ENCODE data around the gene SPEF1. TPM values are rescaled to one million over a fixed set of nuclear protein-coding genes. Genes with fewer than 3 reads are reported as not detected.

Gene SPEF1
- total RNA-seq, 1 donor from 2014 or later: 0.46 TPM

DNA sequence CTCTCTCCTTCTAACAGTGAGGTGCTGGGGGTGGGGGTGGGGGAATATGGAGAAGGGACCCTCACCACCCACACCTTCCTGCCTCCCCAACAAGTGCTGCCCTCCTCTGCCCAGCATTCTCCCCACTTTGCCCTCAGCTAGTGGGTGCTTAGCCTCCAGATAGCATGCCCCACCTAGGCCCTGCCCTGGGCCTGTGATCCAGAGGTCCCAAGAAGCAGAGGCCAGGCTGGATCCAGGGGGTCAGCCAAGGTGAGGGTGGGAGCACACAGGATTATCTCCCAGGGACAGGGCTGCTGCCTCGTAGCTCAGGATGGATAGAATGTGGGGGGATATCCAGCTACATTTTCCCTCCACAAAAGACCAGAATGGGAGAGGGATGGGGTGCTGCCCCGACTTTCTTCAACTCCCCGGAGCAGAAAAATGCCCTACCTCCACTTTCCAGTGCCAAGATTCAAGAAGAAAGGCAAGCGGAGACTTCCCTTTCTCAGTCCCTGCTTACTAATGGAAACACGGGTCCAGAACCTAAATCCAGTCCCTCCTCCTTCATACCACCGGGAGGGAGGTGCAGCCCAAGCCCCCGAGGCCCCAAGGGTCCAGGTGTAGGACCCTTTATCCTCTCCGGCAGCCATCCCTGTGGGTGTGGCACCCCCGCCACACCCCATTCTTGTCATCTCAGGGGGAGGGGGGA lies 14.7 kb downstream of the SPEF1 start:
- H3K4me3 ChIP-seq: peak overlapping the region; percentile 69
- no peaks in the 10 kb centered on the region for H3K27me3 ChIP-seq
- peaks cover 19% of the 10 kb centered on the region for H3K4me1 ChIP-seq
- H3K36me3 ChIP-seq: peaks cover 2% of the 10 kb centered on the region
- TF ChIP-seq, protein P1, sequence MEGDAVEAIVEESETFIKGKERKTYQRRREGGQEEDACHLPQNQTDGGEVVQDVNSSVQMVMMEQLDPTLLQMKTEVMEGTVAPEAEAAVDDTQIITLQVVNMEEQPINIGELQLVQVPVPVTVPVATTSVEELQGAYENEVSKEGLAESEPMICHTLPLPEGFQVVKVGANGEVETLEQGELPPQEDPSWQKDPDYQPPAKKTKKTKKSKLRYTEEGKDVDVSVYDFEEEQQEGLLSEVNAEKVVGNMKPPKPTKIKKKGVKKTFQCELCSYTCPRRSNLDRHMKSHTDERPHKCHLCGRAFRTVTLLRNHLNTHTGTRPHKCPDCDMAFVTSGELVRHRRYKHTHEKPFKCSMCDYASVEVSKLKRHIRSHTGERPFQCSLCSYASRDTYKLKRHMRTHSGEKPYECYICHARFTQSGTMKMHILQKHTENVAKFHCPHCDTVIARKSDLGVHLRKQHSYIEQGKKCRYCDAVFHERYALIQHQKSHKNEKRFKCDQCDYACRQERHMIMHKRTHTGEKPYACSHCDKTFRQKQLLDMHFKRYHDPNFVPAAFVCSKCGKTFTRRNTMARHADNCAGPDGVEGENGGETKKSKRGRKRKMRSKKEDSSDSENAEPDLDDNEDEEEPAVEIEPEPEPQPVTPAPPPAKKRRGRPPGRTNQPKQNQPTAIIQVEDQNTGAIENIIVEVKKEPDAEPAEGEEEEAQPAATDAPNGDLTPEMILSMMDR (IDR thresholded peaks at IDR 0.05): no peak
- intact Hi-C loops (cut with DNase I): no loop called here
- no peak for ATAC-seq
- H3K27ac ChIP-seq: no peak overlapping the region
- no peaks in the 10 kb centered on the region for H3K9me3 ChIP-seq
- no peak for DNase-seq

DNA sequence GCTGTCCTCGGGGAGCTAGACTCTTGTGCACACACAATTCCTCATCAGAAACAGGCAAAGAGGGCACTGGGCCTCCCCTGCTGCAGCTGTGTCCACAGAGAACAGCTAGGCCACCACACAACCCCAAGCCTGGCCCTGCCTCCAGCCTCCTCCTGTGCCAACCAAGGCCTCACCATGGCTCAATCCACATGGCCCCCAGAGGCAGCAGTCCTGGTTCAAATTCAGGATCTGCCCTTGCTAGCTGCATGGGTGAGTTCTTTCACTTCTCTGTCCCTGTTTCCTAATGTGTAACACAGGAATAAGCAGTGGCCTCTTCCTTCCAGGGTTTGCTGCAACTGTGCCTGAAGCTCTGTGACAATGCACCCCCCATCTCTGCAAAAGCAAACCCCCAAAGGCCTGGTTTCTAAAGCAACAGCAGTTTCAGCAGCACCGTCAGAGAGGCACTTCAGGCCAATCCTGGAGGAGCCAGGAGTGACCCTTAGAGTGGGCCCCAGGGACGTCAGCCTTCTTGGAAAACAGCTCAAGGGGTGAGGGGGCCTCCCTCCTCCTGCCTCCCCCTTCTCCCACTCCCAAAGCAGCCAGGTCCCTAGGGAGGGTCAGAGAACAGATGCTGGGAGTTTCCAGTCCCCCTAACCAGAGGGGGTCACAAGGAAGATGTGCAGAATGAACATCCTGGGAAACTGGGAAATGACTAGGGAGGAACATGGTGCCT lies 15.9 kb downstream of the SPEF1 start:
- H3K27ac ChIP-seq: no peak overlapping the region
- ATAC-seq: no peak

DNA sequence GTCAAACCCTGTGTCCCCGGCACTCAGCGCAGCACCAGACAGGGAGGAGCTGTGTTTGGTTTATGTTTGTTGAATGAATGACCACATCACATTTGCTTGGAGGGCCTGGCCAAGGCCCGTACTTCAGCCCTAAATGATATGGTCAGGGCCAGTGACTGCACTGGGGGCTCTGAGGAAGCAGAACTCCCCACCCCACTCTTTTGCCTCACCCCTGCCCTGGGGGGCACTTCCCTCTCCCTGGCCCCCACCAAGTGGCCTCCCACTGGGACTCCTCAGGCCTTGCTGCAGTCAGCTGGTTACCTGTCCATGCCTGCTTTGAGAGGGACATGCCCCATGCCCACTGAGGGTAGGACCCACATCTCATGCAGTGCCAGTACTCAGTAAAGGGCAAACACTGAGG lies 16.6 kb downstream of the SPEF1 start:
- intact Hi-C loops (cut with DNase I): no loop called here

More for the DNA sequence above, 15.9 kb downstream of the SPEF1 start:
- DNase-seq: no peak
- no peaks in the 10 kb centered on the region for H3K9me3 ChIP-seq
- no peak overlapping the region for H3K4me3 ChIP-seq
- peaks cover 4% of the 10 kb centered on the region for H3K36me3 ChIP-seq
- H3K4me1 ChIP-seq: peaks cover 19% of the 10 kb centered on the region
- H3K27me3 ChIP-seq: no peaks in the 10 kb centered on the region
- TF ChIP-seq, protein P1 (IDR thresholded peaks at IDR 0.05): no peak
- intact Hi-C loops (cut with DNase I): no loop called here

DNA sequence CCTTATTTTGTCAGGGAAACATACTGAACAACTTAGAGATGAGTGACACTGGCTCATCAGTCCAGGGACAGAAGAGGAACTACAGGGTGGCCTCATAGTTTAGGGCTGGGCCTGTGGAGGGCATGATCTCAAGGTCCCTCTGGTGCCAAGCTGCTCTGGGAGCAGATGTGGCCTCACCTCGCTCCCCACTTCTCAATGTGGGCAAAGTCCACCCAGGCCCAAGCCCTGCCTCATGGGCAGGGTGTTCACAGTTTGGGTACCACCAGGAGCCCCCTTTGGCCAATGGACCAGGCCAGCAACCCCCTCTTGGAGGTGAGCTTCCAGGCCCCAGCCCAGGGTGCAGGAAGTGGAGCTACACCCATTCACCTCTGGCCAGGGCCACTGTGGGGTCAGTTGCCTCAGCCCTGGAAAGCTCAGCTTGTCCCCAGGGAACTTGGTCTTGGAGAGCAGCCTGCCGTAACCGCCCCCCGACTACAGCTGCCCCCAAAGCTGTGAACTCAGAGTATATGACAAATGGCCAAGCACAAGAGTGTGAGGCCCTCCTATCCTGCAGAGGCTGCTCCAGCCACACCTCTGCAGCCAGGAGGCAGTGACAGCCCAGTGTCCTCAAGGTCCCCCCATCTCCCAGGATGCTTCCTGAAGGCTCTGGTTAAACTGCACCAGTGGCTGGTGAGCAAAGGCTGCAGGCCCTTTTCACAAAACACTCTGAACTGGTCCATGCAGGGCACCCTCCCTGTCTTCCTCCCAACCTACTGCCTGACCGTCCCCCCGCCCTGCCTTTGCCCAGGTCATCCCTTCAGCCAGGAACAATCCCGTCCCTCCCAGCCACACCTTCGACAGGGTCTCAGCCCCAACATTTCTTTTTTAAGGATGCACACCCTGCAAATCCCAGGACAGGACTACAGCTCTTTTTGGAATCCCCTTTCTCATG lies 17.3 kb downstream of the SPEF1 start:
- ATAC-seq (peak; percentile 22), DNase-seq (no peak)
- TF ChIP-seq, protein P1 (IDR thresholded peaks at IDR 0.05): no peak
- H3K9me3 ChIP-seq: no peaks in the 10 kb centered on the region
- H3K4me1 ChIP-seq: peaks cover 18% of the 10 kb centered on the region
- intact Hi-C loops (cut with DNase I): no loop called here
- H3K4me3 ChIP-seq: no peak overlapping the region
- H3K36me3 ChIP-seq: peaks cover 4% of the 10 kb centered on the region
- no peaks in the 10 kb centered on the region for H3K27me3 ChIP-seq
- H3K27ac ChIP-seq: no peak overlapping the region

More for the DNA sequence above, 16.6 kb downstream of the SPEF1 start:
- TF ChIP-seq, protein P1 (IDR thresholded peaks at IDR 0.05): no peak
- Histone ChIP-seq H3K4me1 (peaks cover 19% of the 10 kb centered on the region), H3K27ac (no peak overlapping the region), H3K36me3 (peaks cover 4% of the 10 kb centered on the region), H3K4me3 (no peak overlapping the region), H3K9me3 (no peaks in the 10 kb centered on the region), H3K27me3 (no peaks in the 10 kb centered on the region)
- ATAC-seq (no peak), DNase-seq (no peak)

DNA sequence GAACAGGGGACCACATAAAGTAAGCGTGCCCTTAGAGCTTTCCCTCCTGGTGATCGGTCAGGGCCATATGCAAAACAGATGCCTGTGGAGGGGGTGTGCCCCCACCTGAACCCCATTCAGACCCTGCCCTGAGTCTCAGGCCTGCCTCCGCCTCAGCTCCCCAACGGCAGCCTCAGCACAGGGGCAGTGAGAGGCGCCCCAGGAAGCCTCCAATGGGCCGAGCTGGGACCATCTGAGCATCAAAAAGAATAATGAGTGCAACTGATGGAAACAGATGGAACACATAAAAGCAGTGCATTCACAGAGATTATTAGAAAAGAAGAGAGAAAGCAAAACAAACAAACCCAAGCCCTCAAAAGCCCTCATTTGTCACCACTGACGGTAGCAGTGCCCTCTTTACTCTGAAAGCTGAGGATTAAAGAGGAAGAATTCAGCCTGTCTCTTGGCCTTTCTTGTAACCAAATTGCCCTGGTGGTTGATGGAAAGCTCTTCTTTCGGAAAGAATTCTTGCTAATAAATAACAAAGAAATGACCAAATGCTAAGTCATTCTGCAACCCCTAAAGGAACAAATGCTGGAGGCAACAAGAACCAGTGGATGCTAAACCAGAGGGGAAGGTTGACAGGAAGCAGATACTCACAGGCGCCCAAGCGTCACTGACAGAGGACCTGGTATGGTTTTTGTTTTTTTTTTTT lies 20.4 kb downstream of the SPEF1 start:
- H3K4me1 ChIP-seq: peaks cover 12% of the 10 kb centered on the region
- H3K27ac ChIP-seq: no peak overlapping the region
- H3K4me3 ChIP-seq: no peak overlapping the region
- H3K36me3 ChIP-seq: peaks cover 8% of the 10 kb centered on the region
- TF ChIP-seq, protein P1 (IDR thresholded peaks at IDR 0.05): no peak
- no peaks in the 10 kb centered on the region for H3K27me3 ChIP-seq
- intact Hi-C loops (cut with DNase I): no loop called here
- DNase-seq: no peak
- H3K9me3 ChIP-seq: no peaks in the 10 kb centered on the region
- ATAC-seq: no peak
